AG04449 (cell line): ENCODE results near the gene ADGRL2.

Experiments
- CTCF ChIA-PET: fragments of 350-600 bp; formaldehyde crosslinking; extraction: SDS; loops from one replicate; lab custom pipeline; 2021; ENCODE audit warnings: antibody characterized with exemption; lab: Yijun Ruan, JAX
- POLR2A ChIA-PET: fragments of 400-600, 350-600 bp; formaldehyde crosslinking; extraction: SDS; loops from one replicate; lab custom pipeline; 2020; ENCODE audit warnings: antibody characterized with exemption, inconsistent platforms; lab: Yijun Ruan, JAX
- DNase-seq: peaks from one replicate; pipeline ENCODE4 v3.0.0-alpha.2; 2010; ENCODE audit warnings: low read depth, low spot score
- H3K4me3 ChIP-seq: 2 replicates; pipeline ENCODE4 v1.5.1; 2011; ENCODE audit warnings: low read depth, mild to moderate bottlenecking, control low read depth, low read length
- CTCF ChIP-seq: IDR thresholded peaks from one replicate; pipeline ENCODE4 v1.5.1; 2011; ENCODE audit warnings: mild to moderate bottlenecking, moderate library complexity, low read length, control low read depth, inconsistent platforms; ENCODE audit not compliant: insufficient read depth; ENCODE audit errors: missing control alignments

Gene ADGRL2

GRCh38 chr1:81921344-81921743 is 120.6 kb downstream of the ADGRL2 start:
- H3K4me3 ChIP-seq: no peak overlapping the region
- no peak for DNase-seq
- TF ChIP-seq CTCF: no peak
- POLR2A ChIA-PET: no interaction called here
- CTCF ChIA-PET: interaction anchor here (1.4 kb wide), 1 partner anchor 8 kb away, joined by 3 read pairs; no protein-coding TSS in a partner anchor

- H3K4me3 ChIP-seq: no peak overlapping the region
- POLR2A ChIA-PET: no interaction called here
- CTCF ChIA-PET: no interaction called here
- no peak for TF ChIP-seq CTCF
- no peak for DNase-seq
Observed at GRCh38 chr1:81921851-81922462, 121.2 kb downstream of the ADGRL2 start.

GRCh38 chr1:81922955-81923354 is 122.2 kb downstream of the ADGRL2 start:
- ChIA-PET POLR2A (no interaction called here), CTCF (no interaction called here)
- TF ChIP-seq CTCF: no peak
- H3K4me3 ChIP-seq: no peak overlapping the region
- no peak for DNase-seq

- no peak for TF ChIP-seq CTCF
Observed at GRCh38 chr1:81929106-81929505, 128.4 kb downstream of the ADGRL2 start.

GRCh38 chr1:81936853-81937252 is 136.1 kb downstream of the ADGRL2 start:
- DNase-seq: no peak
- H3K4me3 ChIP-seq: no peak overlapping the region
- TF ChIP-seq CTCF: no peak
- POLR2A ChIA-PET: no interaction called here
- CTCF ChIA-PET: no interaction called here

More at GRCh38 chr1:81929106-81929505, 128.4 kb downstream of the ADGRL2 start:
- ChIA-PET POLR2A (no interaction called here), CTCF (interaction anchor here (0.8 kb wide), 1 partner anchor 9 kb away, joined by 3 read pairs; no protein-coding TSS in a partner anchor)
- H3K4me3 ChIP-seq: no peak overlapping the region
- DNase-seq: no peak

- POLR2A ChIA-PET: no interaction called here
- CTCF ChIA-PET: no interaction called here
- no peak for DNase-seq
Observed at GRCh38 chr1:81937791-81938450, 137.2 kb downstream of the ADGRL2 start.

More at GRCh38 chr1:81937791-81938450, 137.2 kb downstream of the ADGRL2 start:
- TF ChIP-seq CTCF: no peak
- no peak overlapping the region for H3K4me3 ChIP-seq
